SIG-M5 treated with dmso at 0.1 percent for 504 hours (cell line): ENCODE results near the gene GNAI2.
"Not testable (repeated sequence)": the region's sequence is repeated elsewhere in the genome, so short reads cannot be mapped to it uniquely, and the experiment has no call there.

ENCODE experiments used
- DNase-seq: peaks from one replicate; lab custom pipeline; 2025; ENCODE audit not compliant: unreplicated experiment; lab: John Stamatoyannopoulos, UW

GNAI2 gene

DNA sequence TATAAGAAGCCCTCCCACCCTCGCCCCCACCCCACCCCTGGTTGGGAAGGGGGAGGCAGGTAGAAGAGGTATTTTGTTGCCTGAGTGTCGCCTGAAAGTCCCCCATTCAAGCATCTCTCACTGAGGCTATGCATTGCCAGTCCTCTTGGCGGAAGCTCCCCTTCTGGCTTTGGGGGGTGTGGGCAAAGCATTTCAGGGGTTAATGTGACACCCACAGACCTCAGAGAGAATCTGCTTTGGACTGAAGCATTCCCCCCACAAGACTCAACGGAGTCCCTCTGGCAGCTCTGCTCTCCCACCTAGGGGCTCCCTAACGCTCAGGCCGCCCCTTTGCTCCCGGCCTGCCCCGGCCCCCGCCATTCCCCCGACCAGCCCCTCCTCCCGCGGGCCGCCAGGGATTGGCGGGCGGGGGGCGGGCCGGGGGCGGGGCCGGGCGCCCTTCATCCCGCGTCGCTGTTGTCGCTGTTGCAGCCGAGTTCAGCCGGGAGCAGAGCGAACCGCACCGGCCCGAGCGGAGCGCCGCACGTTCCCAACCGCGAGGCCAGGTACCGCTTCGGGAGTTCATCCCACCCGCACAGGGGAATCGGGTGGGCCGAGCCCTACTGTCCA lies 31.1 kb upstream of the GNAI2 start, which contains the start of gene SLC38A3:
SLC38A3 (plus strand) TSS at position 468 of the 609 bp plus-strand sequence. CDS start 8,929 bp downstream, outside the sequence.
- peak; percentile 18 for DNase-seq

GRCh38 chr3:50205413-50206276 lies 30.4 kb upstream of the GNAI2 start:
- peak; percentile 57 for DNase-seq

DNA sequence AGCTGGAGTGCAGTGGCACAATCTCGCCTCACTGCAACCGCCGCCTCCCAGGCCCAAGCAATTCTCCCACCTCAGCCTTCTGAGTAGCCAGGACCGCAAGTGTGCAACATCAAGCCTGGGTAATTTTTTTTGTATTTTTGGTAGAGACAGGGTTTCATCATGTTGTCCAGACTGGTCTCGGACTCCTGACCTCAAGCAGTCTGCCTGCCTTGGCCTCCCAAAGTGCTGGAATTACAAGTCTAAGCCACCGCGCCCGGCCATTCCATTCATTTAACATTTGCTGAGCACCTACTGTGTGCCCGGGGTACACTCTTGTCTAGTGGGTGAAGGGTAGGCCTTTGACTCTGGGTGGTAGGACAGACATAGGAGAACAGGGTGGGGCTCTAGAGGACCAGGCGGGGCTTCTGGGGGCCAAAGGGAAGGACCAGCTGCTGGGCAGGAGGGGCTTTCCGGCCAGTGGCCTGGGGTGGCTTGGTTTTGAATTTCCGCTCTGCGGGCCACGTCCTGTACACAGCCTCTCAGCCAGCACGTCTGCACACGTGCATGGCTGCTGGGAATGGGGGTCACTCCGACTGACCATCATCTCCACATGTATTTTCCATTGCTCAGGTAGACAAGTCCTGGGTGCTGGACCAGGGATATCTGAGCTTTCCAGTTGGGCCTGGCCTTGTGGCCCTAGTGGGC lies 28.5 kb upstream of the GNAI2 start:
- DNase-seq, result no peak

DNA sequence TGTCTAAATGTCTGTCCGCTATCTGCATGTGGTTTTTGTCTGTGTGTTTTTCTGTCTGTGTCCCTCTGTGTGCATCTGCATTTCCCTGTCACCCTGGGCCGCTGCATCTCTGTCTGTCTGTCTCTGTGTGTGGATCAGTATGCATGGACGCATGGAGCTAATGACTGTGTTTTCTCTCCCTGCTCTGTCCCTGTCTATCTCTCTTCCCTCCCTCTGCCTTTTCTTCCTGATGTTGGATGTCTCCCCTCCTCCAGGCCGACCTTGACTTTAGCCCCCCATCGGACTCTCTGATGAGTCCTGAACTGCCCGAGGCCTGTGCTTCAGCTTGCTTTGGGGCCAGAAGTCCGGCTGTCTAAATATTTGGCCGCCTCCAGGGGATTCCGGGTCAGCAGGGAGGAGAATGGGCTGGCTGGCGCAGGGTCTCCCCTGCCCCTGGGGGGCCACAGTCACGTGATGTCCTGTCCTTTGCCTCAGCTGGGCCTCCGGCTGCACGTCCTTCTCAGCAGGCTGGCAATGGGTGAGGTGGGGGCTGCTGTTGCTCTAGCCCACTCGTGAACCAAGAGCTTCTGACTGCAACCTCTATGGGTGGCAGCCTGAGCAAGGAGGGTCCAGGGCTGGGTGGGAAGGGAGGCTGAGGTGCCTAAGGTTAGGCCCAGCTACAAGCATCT lies 27.2 kb upstream of the GNAI2 start:
- DNase-seq, result no peak

GRCh38 chr3:50210176-50210509 lies 25.9 kb upstream of the GNAI2 start:
- no peak for DNase-seq

DNA sequence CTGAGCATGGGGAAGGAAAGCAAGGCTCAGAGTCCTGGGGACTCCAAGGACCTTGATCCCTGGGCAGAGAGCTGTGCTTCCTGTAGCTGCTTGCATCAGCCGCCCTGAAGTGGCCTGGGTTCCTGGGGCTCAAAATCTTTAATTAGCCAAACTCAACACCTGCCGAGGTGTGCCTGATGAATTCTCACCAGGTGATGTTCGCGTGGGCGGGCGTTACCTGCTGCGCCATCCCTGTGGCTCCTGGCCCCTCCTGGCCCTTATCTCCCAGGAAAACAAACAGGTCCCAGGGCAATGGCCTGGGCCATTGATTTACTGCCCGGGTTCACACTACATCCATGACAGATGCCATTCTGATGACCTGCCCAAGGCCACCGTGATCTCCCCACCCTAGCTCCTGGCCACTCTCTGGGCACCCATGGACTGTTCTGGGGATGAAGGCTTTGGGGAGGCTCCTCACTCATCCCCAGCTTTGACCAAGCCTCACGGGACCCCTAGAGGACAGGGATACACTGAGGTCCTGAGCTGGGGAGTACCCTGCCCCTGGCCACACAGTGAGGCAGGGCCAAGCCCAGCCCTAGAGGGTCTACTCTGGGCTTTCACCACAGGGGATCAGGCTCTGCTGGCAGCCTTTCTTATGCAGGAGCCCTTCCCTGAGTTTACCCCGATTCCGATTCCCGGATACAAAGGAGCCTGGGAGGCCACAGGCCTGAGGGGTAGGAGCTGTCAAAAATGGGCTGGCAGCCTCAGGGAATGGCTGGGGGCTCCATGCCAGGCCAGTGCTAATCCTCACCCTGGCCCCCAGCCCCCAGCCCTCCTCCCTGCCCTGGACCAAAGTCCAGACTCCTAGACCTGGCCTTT lies 25.3 kb upstream of the GNAI2 start:
- no peak for DNase-seq

DNA sequence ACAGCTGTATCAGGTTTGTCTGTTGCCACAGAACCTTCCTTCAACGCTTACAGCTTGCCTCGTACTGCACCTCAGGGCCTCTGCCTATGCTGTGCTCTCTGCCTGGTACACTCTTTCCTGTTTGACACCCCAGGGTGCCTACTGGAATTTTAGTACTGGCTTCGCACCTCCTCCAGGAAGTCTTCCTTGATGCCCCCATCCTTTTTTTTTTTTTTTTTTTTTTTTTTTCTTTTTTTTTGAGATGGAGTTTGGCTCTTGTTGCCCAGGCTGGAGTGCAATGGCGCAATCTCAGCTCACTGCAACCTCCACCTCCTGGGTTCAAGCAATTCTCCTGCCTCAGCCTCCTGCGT lies 24.7 kb upstream of the GNAI2 start:
- DNase-seq, result not testable (repeated sequence)

GRCh38 chr3:50211930-50212329 lies 24.1 kb upstream of the GNAI2 start:
- DNase-seq, result peak; percentile 38

DNA sequence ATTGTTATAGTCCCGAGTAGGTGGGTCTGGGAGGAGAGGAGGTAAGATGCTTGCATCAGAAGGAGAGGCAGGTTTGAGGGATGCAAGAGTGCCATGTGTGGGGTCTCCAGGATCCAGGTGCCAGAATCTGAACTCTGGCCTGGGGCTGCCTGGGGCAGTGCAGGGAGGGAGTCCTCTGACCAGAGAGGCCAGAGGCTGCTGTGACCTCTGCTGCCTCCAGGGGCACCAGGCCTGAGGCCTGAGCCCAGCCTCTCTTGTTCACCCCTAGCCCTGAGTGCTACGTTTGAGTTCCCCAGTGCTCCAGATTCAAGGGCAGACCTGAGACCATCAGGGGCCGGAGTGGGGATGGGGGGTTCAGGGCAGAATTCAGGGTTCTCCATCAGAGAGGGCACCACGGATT lies 23.5 kb upstream of the GNAI2 start:
- DNase-seq, result no peak

DNA sequence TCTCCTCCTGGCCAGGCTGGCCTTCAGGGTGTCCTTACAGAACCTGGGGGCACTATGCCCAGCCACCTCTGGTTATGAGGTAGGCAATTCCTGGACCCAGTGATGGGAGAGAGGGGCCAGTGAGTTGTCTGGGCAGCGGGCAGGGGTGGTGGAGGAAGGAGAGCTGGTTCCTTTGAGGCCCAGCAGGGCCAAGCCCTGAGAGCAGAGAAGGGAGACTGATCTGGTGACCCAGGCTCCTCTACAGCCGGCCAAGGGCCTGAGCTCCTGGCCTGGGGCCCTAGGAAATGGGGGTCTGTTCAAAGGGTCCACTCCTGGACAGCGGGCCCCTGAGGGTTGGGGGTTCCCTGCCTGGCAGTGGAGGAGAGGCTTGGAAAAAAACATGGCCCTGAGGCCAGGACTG lies 23.0 kb upstream of the GNAI2 start:
- DNase-seq, result no peak

- DNase-seq, result no peak
Observed at GRCh38 chr3:50213373-50213772, 22.6 kb upstream of the GNAI2 start.

DNA sequence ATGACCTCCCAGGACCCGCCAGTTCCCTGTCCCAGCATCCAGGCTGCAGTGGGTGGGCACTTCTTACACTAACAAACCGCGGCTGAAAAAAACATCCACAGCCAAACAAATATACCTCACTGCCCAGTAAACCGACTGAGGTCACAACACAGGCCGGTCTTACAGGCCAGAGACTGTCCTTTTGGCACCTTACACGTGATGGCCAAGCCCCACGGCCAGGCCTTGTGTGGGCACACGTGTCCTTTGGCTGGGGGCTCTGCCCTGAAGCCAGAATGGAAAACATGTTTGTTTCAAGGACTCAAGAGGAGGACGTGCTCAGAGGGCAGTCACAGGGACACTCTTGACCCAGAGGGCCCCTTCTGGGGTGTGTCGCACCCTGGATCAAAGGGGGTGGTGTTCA lies 21.2 kb upstream of the GNAI2 start:
- DNase-seq, result no peak

DNA sequence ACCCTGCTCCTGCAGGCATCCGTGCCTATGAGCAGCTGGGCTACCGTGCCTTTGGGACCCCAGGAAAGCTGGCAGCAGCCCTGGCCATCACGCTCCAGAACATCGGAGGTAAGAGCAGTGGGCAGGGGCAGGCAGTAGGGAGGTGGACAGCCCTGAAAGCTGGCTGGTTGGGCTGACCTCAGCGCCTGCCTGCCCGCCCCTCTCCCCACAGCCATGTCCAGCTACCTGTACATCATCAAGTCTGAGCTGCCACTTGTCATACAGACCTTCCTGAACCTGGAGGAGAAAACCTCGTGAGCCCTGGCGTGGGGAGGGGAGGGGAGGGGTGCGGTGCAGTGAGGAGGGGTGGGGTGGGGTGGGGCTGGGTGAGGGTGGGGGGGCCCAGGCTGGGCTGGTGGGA lies 20.5 kb upstream of the GNAI2 start:
- DNase-seq, result no peak

- no peak for DNase-seq
Observed at GRCh38 chr3:50217681-50218080, 18.3 kb upstream of the GNAI2 start.

DNA sequence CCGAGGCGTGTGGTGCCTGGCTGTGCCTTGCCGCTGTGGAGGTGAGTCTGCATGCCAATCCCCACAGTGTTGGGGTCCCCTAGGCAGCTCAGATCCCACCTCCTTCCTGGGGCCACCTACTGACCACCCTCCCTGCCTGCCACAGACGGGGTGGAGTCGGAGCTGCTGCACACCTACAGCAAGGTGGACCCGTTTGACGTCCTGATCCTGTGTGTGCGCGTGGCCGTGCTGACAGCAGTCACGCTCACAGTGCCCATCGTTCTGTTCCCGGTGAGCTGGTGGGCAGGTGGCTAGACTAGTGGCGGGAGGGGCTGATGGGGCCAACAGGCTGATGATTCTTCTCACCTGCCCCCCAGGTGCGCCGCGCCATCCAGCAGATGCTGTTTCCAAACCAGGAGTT lies 17.6 kb upstream of the GNAI2 start:
- DNase-seq, result no peak

- no peak for DNase-seq
Observed at GRCh38 chr3:50219285-50219684, 16.7 kb upstream of the GNAI2 start.

DNA sequence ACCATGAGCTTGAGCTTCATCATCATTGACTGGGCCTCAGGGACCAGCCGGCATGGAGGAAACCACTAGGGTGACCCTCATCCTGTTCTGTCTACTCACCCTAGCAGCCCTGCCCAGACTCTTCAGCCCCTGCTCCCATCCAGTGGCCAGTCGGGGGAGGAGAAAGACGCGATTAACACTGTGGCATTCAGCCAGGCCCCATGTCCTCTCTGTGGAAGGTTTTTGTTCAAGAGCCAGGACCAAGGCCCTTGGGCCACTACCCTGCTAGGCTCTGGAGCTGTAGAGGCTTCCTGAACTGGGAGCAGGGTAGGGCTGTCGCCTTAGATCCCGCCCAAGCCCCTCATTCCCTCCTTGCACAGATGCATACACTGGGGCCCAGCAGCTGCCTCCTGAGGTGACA lies 15.9 kb upstream of the GNAI2 start:
- no peak for DNase-seq

DNA sequence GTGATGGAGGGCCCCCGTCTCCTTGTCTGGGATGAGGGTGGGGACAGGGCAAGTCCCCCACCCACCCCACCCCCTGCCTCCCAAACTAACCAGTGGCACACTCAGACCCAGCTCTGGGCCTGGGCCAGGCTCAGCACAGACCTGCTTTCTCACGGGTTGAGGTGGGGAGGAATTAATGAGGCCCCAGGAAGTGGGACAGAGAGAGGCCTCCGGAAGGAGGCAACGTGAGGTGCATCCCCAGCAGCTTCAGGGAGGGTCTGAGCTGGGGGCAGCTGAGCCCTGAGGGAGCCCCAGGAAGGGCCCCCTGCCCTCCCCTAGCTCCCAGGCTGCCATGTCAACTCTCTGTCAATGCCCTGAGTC lies 15.0 kb upstream of the GNAI2 start:
- DNase-seq, result no peak

DNA sequence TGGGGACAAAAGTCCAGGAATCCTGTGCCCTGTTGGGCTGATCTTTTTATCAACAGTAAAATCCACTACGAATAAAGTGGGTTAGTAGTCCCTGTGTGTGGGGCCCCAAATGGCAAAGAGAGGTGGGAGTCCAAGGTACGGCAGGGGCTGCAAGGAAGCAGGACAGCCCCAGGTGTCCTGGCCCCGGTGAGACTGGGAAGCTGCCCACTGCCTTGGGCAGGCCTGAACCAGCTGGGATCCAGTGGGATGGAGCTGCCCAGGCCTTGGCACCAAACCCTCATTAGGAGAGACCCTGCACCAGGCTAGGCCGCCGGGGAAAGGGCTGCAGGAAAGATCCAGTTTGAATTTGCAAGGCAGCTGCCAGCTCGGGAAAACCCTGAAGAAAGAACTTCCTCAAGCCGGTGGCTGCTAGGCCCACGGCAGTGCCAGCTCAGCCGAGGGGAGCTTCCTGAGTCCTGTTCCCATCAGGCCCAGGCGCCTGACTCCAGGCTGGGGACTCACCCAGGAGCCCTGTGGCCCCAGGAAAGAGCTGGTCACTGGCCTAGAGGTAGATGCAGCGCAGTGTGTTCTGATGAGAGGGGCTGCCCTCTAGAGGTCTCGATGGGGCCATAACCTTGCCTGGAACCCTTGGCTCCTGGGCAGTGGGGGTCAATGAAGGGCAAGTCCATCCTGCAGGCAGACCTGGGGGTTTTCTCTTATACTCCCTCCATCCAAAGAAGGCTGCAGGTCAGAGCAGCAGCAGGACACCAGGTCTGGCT lies 14.4 kb upstream of the GNAI2 start:
- DNase-seq, result no peak

GRCh38 chr3:50222169-50222528 lies 13.9 kb upstream of the GNAI2 start:
- no peak for DNase-seq
